GM13977 (cell line): Measurements from ENCODE around the gene CACNB1.
"Not testable (repeated sequence)": the region's sequence is repeated elsewhere in the genome, so short reads cannot be mapped to it uniquely, and the experiment has no call there.

ENCODE experiments used
- DNase-seq: peaks from one replicate; pipeline ENCODE4 v3.0.0; 2012; ENCODE audit warnings: low spot score
- CTCF ChIP-seq: IDR thresholded peaks from 2 replicates; pipeline ENCODE4 v1.5.1; 2012; ENCODE audit warnings: mild to moderate bottlenecking, control low read depth; ENCODE audit not compliant: insufficient read depth; ENCODE audit errors: extremely low read depth, missing control alignments
- in situ Hi-C: fragments of 300-500 bp; cut with MboI; formaldehyde crosslinking; loops from one replicate; pipeline ENCODE4 v1.12.0; 2022; ENCODE audit warnings: low sequenced_read_pairs, low pct_unique_long_range_greater_than_20kb, mixed read lengths, inconsistent platforms; ENCODE audit not compliant: unreplicated experiment

Gene CACNB1

DNA sequence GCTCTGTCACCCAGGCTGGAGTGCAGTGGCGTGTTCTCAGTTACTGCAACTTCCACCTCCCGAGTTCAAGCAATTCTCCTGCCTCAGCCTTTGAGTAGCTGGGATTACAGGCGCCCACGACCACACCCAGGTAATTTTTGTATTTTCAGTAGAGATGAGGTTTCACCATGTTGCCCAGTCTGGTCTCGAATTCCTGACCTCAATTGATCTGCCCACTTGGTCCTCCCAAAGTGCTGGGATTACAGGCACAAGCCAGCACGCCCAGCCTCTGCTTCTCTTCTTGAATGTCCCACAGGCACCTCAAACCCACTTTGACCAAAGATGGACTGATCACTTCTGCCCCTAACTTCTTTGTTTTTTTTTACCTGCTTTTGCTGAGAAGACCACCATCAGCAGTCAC is 26.9 kb downstream of the CACNB1 start:
- no peak for TF ChIP-seq CTCF
- DNase-seq: no peak
- in situ Hi-C loops: no loop called here

GRCh38 chr17:39170109-39170508 is 27.4 kb downstream of the CACNB1 start:
- in situ Hi-C loops: no loop called here
- DNase-seq: no peak
- no peak for TF ChIP-seq CTCF

GRCh38 chr17:39169518-39169917 is 28.0 kb downstream of the CACNB1 start:
- in situ Hi-C loops: no loop called here
- no peak for DNase-seq
- TF ChIP-seq CTCF: no peak

GRCh38 chr17:39169101-39169500 is 28.4 kb downstream of the CACNB1 start:
- TF ChIP-seq CTCF: no peak
- in situ Hi-C loops: no loop called here
- DNase-seq: no peak

DNA sequence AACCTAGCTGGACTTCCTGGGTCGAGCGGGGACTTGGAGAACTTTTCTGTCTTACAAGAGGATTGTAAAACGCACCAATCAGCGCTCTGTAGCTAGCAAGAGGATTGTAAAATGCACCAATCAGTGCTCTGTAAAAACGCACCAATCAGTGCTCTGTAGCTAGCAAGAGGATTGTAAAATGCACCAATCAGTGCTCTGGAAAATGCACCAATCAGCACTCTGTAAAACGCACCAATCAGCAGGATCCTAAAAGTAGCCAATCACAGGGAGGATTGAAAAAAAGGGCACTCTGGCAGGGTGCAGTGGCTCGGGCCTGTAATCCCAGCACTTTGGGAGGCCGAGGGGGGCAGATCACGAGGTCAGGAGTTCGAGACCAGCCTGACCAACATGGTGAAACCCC is 29.0 kb downstream of the CACNB1 start:
- in situ Hi-C loops, DNase-seq: not testable (repeated sequence)

- no peak for DNase-seq
- TF ChIP-seq CTCF: no peak
- in situ Hi-C loops: no loop called here
Observed at GRCh38 chr17:39167476-39167875, 30.0 kb downstream of the CACNB1 start.

GRCh38 chr17:39166437-39167335 is 30.8 kb downstream of the CACNB1 start:
- in situ Hi-C loops: no loop called here
- no peak for TF ChIP-seq CTCF
- DNase-seq: no peak
